Stimulated activated naive CD8-positive, alpha-beta T cell treated with anti-CD3 and anti-CD28 coated beads, Interleukin-15, Interleukin-2, amounts not matched to agents 100 U/mL and 50 U/mL, for 24 hours (primary cell): Measurements from ENCODE around the gene KRTAP5-9.
A peak's percentile ranks its signal among the peaks of the same experiment; 100 is the strongest.
"Not testable (repeated sequence)": the region's sequence is repeated elsewhere in the genome, so short reads cannot be mapped to it uniquely, and the experiment has no call there.

Source experiments
- ATAC-seq: fragments of 150-1000 bp; cut with Tn5 transposase; one replicate; pipeline ENCODE4 v1.10.0; 2021
- DNase-seq: peaks from one replicate; pipeline ENCODE4 v3.0.0; 2021

Gene KRTAP5-9

GRCh38 chr11:71534711-71535608 lies 13.3 kb upstream of the KRTAP5-9 start:
- ATAC-seq, DNase-seq: not testable (repeated sequence)

- DNase-seq, result no peak
- no peak for ATAC-seq
Observed at GRCh38 chr11:71535825-71536224, 12.4 kb upstream of the KRTAP5-9 start.

DNA sequence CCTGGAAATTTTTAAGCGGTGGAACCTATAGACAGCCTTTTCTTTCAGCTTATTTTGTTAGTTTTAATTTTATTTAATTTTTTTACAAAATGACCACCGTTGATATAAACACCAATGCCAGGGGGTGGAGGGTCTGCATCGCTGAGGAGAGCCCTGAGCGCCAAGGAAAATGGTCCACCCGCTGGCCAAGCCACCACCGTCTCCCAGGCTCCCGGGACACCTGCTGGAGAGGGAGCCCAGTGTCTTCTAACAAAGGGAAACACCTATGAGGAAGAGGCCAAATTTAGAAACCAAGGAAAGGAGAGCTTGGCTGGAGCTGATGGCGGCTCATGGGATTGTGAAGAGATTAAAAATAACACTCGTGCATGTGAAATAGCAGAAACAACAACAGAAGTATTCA lies 10.7 kb upstream of the KRTAP5-9 start:
- DNase-seq (no peak), ATAC-seq (no peak)

- not testable (repeated sequence) for DNase-seq, ATAC-seq
Observed at GRCh38 chr11:71537977-71538665, 10.1 kb upstream of the KRTAP5-9 start, which contains the start of gene KRTAP5-8. Gene KRTAP5-8 (plus strand): TSS chr11:71538025. CDS start chr11:71538056, 31 bp downstream.

DNA sequence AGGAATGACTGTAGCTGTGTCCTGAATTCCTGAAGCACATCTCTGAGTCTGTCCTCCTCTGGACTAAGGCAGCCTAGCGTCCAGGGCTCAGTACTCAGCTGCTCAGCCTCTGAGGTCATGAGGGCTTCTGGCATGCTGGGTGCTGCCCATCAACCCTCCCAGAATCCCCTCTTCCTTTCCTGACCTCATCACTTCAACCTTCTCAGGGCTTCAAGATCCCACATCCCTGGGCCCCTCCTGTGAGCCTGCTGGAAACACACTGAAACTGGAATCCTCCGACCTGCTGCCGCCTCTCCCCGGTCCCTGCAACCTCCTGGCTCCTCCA lies 9.6 kb upstream of the KRTAP5-9 start:
- ATAC-seq (no peak), DNase-seq (no peak)

DNA sequence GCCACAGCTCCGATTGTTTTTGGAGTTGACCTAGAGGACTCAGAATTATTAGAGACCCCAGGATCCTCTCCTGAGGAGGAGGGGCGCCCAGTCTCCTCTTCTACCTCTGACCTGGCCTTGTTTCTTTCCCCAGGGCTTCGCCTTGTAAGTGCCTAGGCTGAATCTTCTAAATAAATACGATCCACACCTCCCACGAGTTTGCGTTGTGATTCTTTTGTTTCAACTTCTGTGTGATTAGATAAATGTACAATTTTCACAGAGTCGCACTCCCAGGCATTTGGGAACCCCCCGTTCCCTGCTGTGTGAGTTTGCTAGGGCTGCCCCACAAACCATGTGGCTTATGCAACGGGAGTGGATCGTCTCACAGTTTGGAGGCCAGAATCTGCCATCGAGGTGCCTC lies 9.2 kb upstream of the KRTAP5-9 start:
- DNase-seq, result no peak
- no peak for ATAC-seq

GRCh38 chr11:71539971-71540370 lies 8.2 kb upstream of the KRTAP5-9 start:
- not testable (repeated sequence) for DNase-seq, ATAC-seq

- not testable (repeated sequence) for DNase-seq, ATAC-seq
Observed at GRCh38 chr11:71540521-71541304, 7.5 kb upstream of the KRTAP5-9 start.

GRCh38 chr11:71542382-71542781 lies 5.8 kb upstream of the KRTAP5-9 start:
- no peak for DNase-seq

DNA sequence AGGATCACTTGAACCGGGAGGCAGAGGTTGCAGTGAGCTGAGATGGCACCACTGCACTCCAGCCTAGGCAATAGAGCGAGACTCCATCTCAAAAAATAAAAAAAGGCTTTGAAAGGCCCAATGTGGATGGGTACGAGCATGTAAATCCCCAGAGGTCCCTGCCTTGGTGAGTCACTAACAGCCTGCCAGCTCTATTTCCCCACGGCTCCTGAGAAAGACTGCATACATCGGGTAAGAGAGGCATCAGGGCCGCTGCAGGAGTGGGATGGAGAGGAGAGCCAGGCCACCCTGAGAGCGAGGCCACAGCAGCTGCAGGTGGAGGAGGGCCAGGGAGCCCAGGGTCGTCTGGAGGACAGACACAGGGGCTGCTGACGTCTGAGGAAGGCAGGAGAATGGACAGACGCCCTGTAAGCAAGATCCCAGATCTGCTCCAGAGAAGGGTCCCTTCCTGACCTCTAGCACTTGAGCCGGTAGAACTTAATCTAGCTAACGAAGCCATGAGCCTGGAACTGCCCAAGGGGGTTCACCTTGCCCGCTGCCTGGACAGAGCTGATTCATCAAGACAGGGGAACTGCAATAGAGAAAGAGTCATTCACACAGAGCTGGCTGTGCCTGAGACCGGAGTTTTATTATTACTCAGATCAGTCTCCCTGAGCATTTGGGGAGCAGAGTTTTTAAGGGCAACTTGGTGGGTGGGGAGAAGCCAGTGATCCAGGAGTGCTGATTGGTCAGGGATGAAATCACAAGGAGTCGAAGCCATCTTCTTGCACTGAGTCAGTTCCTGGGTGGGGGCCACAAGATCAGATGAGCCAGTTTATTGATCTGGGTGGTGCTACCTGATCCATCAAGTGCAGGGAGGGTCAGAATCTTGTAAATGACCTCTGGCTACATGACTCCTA lies 5.1 kb upstream of the KRTAP5-9 start:
- DNase-seq, result peak; percentile 34
- ATAC-seq, result peak; percentile 79

More at GRCh38 chr11:71542382-71542781, 5.8 kb upstream of the KRTAP5-9 start:
- ATAC-seq, result no peak

GRCh38 chr11:71543866-71544265 lies 4.4 kb upstream of the KRTAP5-9 start:
- ATAC-seq (no peak), DNase-seq (peak; percentile 11)

GRCh38 chr11:71544525-71545214 lies 3.5 kb upstream of the KRTAP5-9 start:
- ATAC-seq (no peak), DNase-seq (no peak)

DNA sequence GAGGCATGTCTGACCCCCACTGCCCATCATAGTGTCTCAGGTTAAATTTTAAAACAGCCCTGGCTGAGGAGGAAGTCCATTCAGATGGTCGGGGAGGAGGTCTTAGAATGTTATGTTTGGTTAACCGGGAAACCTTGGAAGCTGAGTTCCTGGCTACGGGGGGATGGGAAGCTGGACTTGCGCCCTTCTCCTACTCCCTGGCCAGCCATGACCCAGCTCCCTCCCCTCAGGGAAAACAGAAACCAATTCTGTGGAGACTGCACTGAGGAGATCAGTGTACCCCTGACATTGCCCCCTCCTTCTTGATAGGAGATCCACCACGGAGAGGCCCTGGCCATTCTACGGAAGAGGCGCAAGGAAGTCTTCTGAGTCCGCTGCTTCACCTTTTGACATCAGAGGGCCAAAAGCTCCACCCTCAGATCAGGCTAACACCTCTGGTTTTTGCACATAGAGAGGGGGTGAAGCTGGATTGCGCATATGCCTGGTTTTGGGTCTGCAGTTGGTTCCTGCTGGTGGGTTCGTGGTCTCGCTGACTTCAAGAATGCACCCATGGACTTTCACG lies 2.7 kb upstream of the KRTAP5-9 start:
- ATAC-seq, result no peak

DNA sequence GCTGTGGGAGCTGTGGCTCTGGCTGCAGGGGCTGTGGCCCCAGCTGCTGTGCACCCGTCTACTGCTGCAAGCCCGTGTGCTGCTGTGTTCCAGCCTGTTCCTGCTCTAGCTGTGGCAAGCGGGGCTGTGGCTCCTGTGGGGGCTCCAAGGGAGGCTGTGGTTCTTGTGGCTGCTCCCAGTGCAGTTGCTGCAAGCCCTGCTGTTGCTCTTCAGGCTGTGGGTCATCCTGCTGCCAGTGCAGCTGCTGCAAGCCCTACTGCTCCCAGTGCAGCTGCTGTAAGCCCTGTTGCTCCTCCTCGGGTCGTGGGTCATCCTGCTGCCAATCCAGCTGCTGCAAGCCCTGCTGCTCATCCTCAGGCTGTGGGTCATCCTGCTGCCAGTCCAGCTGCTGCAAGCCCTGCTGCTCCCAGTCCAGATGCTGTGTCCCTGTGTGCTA lies 514 bp downstream of the KRTAP5-9 start:
- no peak for DNase-seq
- ATAC-seq, result no peak

More for the DNA sequence above, 2.7 kb upstream of the KRTAP5-9 start:
- no peak for DNase-seq

- ATAC-seq (peak; percentile 28), DNase-seq (no peak)
Observed at GRCh38 chr11:71551711-71552110, 3.5 kb downstream of the KRTAP5-9 start.

- DNase-seq, result no peak
- ATAC-seq, result no peak
Observed at GRCh38 chr11:71554996-71555395, 6.8 kb downstream of the KRTAP5-9 start.

DNA sequence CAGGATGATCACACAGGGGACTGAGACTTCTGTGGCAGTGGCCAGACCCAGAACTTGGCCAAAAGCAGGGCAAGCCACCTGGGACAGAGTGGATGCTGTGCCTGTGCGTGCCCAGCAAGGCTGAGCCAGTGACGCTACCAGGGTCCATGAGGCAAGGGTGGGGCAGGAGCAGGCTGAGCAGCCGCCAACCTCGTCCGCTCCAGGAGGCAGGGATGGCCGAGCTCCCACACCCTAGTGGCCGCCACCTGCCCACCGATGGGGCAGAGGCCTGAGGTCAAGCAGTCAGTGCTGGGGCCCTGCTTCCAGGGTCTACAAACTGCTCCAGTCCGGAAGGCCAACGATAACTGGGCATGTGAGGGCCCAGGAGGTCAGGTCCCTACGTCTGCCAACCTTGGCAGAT lies 7.3 kb downstream of the KRTAP5-9 start:
- ATAC-seq, result no peak

GRCh38 chr11:71556018-71556417 lies 7.8 kb downstream of the KRTAP5-9 start:
- no peak for DNase-seq
- ATAC-seq, result no peak

More for the DNA sequence above, 7.3 kb downstream of the KRTAP5-9 start:
- DNase-seq, result no peak

DNA sequence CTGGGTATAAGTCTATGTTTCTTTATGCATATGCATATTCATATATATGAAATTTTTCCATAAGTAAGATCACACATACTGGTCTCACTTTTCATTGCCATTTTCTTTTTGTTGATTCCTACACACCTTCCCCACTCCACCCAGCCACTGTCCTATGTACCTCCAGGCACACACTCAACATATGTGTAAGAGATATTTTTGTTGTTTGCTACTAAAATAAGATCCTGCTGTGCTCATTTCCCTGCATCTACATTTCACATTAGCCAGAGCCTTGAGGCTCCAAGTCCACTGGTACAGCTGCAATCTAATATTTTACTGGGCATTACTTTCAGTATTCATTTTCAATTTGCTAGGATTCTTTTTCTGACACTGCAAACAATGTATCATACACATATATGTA lies 9.0 kb downstream of the KRTAP5-9 start:
- DNase-seq (no peak), ATAC-seq (no peak)

GRCh38 chr11:71558996-71559395 lies 10.8 kb downstream of the KRTAP5-9 start:
- no peak for DNase-seq
- ATAC-seq, result no peak
